SK-N-MC (cell line): Measurements from ENCODE around the gene GLI3.

Source experiments
- EZH2 ChIP-seq: fragments of 200-600 bp; sonication (generic); IDR thresholded peaks from one replicate; pipeline ENCODE4 v1.6.1; 2017; ENCODE audit warnings: antibody characterized with exemption
- POLR2AphosphoS5 ChIP-seq: IDR thresholded peaks from 2 replicates; pipeline ENCODE4 v1.6.1; 2012; ENCODE audit warnings: mild to moderate bottlenecking, low read depth, low read length, borderline replicate concordance

- TF ChIP-seq POLR2AphosphoS5 (no peak), EZH2 (no peak)
These were observed 1.3 kb downstream of the GLI3 start for GRCh38 chr7:42235741-42236161.
